HK-2 (cell line): Measurements from ENCODE around the gene ZFP57.
"Not testable (repeated sequence)": the region's sequence is repeated elsewhere in the genome, so short reads cannot be mapped to it uniquely, and the experiment has no call there.

Source experiments
- DNase-seq: peaks from one replicate; pipeline ENCODE4 v3.0.0-alpha.2; 2018; ENCODE audit not compliant: unreplicated experiment

Gene ZFP57

GRCh38 chr6:29696147-29697125 is 15.5 kb upstream of the ZFP57 start:
- no peak for DNase-seq

DNA sequence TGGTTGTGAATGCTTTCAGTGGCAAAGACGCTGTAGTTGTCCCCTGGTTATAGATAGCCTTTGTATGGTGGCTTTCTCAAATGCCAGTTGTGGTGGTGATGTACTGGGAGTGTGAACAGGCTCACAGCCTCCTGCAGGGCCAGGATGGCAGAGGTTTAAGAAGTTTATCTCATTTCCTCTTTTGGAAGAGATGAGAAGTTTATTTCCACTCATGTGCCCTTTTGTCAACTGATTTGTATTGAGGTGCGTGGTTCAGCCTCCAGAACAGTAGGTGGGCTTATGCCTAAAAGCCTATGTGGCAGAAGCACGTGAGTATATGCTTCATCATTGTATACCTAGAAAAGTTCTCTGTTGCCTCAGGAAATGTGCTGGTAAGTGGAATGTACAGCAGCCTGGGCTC is 13.7 kb upstream of the ZFP57 start:
- no peak for DNase-seq

DNA sequence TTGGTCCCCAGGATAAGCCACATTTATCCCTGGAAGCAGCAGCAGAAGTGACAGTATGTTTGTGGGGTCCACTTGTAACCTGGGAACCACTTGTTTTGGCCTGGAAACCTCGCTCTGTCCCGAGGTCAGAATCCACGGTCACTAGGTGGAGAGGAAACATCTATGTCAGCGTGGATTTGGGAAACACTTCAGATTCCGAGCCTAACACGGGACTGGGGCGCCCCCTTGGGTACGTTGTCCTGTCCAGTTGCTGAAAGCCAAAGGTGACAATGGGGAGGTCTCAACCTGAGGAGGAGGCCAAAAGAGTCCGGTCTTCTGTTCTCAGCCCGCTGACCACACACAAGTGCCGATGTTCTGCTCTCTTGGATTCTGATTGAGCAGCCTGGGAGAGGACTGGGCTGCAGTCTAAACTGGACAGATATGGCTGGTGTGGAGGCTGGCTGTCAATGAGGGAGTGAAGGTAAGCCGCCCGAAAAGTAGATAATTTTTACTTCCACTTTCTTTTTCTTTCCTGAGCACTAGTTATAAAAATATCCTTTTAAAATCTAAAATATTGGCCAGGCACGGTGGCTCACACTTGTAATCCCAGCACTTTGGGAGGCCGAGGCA is 4.9 kb upstream of the ZFP57 start:
- no peak for DNase-seq

GRCh38 chr6:29681811-29682210 is 859 bp upstream of the ZFP57 start:
- no peak for DNase-seq

GRCh38 chr6:29680416-29680815 is 536 bp downstream of the ZFP57 start:
- DNase-seq = no peak

DNA sequence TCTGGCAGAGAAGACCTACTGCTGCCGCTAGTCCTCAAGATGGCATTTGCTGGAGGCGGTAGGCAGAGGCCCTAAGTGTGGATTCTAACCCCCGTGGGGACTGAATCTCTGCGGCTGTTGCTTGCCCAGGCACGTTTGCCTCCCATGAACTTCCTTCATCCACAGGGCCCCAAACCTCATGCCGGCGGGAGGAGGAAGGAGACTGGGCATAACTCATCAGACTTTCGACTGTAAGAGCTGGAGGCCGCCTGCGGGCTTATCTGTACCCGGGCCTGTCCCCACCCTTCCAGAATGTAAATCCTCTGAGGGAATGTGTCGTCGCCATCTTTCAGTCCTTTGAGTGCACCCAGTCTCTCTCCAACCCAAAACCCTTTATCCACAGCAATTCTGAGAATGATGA is 990 bp downstream of the ZFP57 start:
- DNase-seq = no peak

DNA sequence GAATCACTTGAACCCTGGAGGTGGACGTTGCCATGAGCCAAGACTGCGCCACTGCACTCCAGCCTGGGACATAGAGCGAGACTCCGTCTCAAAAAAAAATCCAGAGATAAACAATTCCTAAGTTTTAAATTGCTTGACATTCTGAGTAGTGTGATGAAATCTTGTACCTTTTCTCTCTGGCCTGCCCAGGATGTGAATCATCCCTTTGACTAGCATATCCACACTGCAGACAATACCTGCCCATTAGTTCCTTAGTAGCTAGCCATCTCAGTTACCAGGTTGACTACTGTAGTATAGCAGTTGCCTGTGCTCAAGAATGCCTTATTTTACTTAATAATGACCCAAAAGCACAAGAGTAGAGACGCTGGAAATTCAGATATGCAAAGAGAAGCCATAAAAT is 2.8 kb downstream of the ZFP57 start:
- DNase-seq = no peak

DNA sequence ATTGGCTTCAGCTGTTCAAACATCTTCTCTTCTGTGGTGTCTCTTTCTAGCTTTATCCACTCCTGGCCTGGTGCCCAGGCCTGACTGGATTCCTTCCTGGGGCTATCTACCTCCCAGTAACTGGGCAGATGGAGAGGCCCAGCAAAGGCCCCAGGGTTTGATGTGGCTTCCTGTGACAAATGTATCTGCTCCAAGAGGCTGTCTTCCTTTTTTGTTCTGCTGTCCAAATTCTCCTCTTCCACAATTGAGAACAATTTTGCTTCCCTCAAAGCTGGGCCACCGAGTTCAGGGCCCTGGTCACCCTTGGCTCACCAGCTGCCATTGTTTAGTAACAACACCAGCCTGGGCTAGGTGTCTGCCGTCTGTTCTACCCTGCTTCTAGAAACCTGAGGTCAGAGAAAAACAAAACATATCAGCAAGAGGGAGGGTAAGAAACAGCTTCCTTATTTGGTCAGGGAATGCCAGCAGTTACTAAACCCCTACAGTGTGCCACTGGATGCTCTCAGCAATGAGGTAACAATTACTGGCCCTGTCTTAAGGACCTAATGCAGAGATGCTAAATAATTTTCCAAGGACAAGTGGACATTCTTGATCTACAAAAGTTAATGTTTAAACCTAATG is 3.9 kb downstream of the ZFP57 start:
- DNase-seq = peak; percentile 6

- DNase-seq = no peak
Observed at GRCh38 chr6:29675561-29675960, 5.4 kb downstream of the ZFP57 start.

DNA sequence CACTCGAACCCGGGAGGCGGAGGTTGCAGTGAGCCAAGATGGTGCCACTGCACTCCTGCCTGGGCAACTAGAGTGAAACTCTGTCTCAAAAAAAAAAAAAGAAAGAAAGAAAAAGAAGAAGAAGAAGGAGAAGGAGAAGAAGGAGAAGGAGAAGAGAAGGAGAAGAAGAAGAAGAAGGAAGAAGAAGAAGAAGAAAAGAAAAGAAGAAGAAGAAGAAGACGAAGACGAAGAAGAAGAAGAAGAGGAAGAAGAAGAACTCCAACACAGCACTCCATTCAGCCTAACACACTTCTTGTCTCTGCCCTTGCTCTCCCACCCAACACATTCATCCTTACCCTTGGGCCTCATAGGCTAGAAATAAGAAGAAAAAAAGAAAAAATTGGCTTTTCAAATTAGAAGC is 6.9 kb downstream of the ZFP57 start:
- no peak for DNase-seq

DNA sequence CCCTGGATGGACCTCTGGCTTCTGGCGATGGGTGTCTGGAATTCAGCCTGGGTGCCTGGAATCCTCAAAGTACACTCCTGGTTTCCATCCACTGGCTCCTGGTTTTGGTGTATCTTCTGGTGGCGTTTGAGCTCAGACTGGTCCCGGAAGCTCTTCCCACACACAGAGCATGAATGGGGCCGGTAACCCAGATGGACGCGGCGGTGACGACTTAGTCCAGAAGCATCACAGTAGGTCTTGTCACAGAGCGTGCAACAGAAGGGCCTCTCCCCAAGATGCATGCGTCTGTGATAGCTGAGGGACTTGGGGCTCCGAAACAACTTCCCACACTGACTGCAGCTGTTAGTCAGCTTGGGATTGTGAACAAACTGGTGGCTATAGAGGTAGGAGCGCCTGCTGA is 7.8 kb downstream of the ZFP57 start:
- DNase-seq = no peak

DNA sequence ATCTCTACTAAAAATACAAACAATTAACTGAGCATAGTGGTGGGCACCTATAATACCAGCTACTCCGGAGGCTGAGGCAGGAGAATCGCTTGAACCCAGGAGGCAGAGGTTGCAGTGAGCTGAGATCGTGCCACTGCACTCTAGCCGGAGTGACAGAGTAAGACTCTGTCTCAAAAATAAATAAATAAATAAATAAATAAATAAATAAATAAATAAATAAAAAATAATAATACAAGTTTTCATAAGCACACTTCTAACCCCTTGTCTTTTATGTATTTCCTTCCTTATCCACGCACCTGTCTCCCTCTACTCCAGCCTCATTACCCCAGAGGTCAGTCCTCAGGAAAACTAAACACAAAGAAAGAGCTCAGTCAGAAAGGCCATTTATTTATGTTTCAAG is 8.8 kb downstream of the ZFP57 start:
- not testable (repeated sequence) for DNase-seq

GRCh38 chr6:29671026-29671425 is 9.9 kb downstream of the ZFP57 start:
- no peak for DNase-seq

DNA sequence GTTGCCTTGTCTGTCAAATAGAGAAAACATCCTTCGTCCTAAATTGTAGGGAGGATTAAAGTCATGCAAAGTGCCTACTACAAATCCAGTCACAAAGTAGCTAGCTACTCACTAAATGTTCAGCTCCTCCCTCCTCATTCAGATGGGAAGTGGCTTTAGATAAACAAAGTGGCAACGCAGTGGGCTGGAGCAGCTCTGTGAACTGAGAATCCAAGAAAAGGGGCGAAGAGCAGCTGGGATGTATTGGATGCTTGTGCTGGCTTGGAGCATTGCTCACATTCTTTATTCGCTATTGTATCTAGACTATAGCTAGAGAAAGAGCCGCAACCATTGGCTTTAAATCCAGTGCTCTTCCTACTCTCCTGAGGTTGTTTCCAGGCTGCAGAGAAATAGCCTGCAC is 13.8 kb downstream of the ZFP57 start:
- DNase-seq = no peak

DNA sequence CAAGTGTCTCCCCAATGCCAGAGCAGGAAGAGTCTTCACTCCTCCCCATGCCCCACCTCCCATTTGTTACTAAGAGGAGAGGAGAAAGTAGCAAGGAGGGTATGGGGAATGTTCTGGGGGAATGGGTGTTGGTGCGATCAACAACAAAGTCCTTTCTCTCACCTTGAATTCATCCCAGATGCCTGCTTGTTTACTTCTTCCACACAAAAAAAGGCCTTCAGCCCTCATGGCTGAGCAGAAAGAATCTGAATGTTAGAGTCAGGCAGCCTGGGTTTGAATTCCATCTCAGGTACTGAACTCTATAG is 14.2 kb downstream of the ZFP57 start:
- DNase-seq = no peak

DNA sequence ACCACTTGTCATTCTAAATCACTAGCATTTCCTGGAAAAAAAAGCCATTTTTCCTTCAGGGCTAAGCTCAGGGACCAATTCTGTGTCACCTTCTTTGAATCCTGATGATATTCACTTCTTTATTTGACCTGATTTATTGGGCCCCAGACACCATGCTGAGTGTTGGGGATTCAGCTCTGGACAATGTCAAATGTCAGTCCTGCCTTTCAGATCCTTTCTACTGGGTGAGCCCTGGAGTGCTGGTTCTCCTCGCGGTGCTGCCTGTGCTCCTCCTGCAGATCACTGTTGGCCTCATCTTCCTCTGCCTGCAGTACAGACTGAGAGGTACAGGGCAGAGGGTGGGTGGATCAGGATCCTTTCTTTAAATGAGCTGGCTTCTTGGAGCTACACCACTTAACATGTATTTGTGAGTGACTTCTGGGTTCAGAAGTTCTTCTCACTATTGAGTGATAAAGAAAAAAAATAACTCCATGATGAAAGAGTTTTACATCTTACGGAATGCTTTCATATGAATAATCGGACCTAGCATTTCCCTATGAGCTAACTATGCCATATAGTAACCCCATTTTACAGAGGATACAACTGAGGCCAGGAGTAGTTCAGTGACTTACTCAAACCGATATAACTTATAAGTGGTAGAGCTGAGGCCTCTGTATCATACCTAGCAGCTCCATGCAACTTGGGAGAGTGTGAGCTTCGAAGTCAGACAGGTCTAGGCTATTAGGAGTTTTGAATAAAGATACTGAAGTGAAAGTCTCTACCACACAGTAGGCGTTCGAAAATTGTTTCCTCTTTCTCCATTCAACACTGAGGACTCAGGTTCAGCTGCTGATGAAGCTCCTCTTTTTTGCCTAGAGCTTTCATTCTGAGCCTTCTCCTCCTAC is 14.8 kb downstream of the ZFP57 start:
- no peak for DNase-seq

GRCh38 chr6:29663300-29664042 is 17.5 kb downstream of the ZFP57 start:
- DNase-seq = no peak

DNA sequence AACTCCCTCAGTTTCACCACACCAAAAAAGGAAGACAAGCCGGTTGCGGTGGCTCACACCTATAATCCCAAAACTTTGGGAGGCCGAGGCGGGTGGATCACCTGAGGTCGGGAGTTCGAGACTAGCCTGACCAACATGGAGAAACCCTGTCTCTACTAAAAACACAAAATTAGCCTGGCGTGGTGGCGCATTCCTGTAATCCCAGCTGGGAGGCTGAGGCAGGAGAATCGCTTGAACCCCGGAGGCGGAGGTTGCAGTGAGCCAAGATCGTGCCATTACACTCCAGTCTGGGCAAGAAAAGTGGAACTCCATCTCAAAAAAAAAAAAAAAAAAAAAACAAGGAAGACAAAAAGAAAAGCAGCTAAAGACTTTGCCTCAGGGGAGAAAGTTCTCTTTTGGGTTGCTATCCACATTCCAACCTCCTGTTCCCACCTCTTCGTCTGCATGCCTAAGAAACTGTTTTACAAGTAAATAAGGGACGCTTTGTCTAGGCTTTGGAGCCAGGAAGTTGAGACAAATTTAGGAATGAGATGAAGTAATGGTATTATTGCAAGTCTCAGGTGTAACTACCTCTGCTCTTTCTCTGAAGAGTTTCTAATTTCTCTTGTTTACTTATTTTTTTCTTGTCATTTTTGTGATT is 19.3 kb downstream of the ZFP57 start:
- DNase-seq = not testable (repeated sequence)

GRCh38 chr6:29661071-29661470 is 19.9 kb downstream of the ZFP57 start:
- DNase-seq = no peak

DNA sequence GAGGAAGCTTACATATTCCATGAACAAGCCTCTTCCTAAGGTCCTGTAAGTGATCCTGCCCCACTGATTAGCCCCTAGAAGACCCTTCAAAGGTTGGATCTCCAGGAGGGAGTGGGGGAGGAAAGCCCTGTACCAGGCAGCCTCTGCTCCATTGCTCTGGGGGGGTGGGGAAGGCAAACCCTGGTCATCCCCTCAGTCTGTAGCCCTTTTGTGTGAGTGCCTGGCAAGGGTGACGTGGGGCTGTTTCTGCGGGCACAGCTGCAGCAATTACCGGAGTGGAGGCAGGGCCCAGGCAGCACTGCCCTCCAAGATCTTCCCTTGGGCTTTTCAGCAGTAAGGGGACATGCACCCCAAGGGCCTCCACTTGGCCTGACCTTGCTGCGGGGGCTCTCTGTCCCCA is 24.2 kb downstream of the ZFP57 start, which contains the start of gene MOG:
TSS of gene MOG (plus strand) at position 295 of the 400 bp plus-strand sequence. CDS start 118 bp downstream, outside the sequence.
- no peak for DNase-seq

DNA sequence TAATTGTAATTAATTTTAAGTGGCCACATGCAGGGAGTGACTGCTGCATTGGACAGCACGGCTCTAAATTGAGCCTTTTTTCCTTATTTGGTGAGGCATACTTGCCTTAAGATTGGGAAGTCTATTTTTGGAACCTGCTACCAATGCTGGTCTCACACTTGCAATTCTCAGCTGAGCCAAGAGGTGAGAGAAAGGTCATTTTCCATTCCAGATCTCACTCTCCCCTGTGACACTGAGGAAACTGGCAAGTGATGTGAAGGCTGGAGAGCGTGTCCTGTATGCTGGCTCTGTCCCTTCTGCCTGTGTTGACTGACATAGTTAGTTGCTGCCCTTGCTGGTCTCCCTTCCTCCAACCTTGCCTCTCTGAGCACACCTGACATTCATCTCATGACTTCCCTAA is 24.8 kb downstream of the ZFP57 start:
- no peak for DNase-seq
